K562 (cell line): Measurements from ENCODE around the gene ZFP92. TPM values are rescaled to one million over a fixed set of nuclear protein-coding genes. Genes with fewer than 3 reads are reported as not detected.

ENCODE experiments used
- ATAC-seq: fragments of 200-7000 bp; cut with Tn5 transposase; 3 replicates; pipeline ENCODE4 v1.9.1; 2020; ENCODE audit warnings: moderate library complexity
- BruUV-seq: library from RNA; stranded (reverse); fragments of 400-500 nt; replicated peaks from 2 replicates; lab custom pipeline; 2021; lab: Mats Ljungman, UMichigan
- CTCF ChIA-PET: fragments of 300-600 bp; formaldehyde crosslinking; extraction: SDS; loops from one replicate; lab custom pipeline; 2021; ENCODE audit warnings: low intra/inter-chr PET ratio; lab: Yijun Ruan, JAX
- POLR2A ChIA-PET: fragments of 300-600, 350-650 bp; sonication (Branson Sonifier 250); formaldehyde crosslinking; extraction: SDS; loops from one replicate; lab custom pipeline; 2021; ENCODE audit warnings: antibody characterized with exemption, inconsistent platforms; lab: Yijun Ruan, JAX
- DNase-seq, 4 experiments: peaks; one replicate each; pipeline versions ENCODE4 v3.0.0 to v3.0.0-alpha.2; 2011 to 2018; ENCODE audit warnings: low spot score in 3 of 4, mixed read lengths in 3 of 4; ENCODE audit errors: extremely low read depth in 1 of 4
- FAIRE-seq: peaks from 2 replicates; lab custom pipeline; 2011; peaks lifted over from hg19 to GRCh38; lab: Jason Lieb, UNC
- H2AFZ ChIP-seq: 2 replicates; pipeline ENCODE4 v1.6.0; 2011; ENCODE audit warnings: low read depth, low read length, control low read depth, inconsistent platforms
- H3K27ac ChIP-seq: fragments of 200-600 bp; 3 replicates; pipeline ENCODE4 v1.8.0; 2011; ENCODE audit warnings: low read depth, mild to moderate bottlenecking, control low read depth, inconsistent platforms, low read length, moderate library complexity, mixed read lengths; ENCODE audit errors: extremely low read depth
- H3K27me3 ChIP-seq, 2 experiments: fragments of 300-600 bp in 1 of 2; 2 replicates in 1 of 2; 3 replicates in 1 of 2; pipeline versions ENCODE4 v1.6.0 to v1.8.0; 2011; ENCODE audit warnings: inconsistent platforms in 2 of 2, low read length in 2 of 2, mild to moderate bottlenecking in 1 of 2, mixed read lengths in 1 of 2, moderate library complexity in 1 of 2; ENCODE audit not compliant: control insufficient read depth in 2 of 2, insufficient read depth in 2 of 2
- H3K36me3 ChIP-seq: fragments of 300-600 bp; 3 replicates; pipeline ENCODE4 v1.8.0; 2011; ENCODE audit warnings: mild to moderate bottlenecking, low read length, inconsistent platforms; ENCODE audit not compliant: control insufficient read depth, insufficient read depth
- H3K4me1 ChIP-seq, 2 experiments: fragments of 200-600 bp in 1 of 2; replicated peaks in 1 of 2; 2 replicates in 1 of 2; 3 replicates in 1 of 2; pipeline versions ENCODE4 v1.5.1 to v1.8.0; 2011; ENCODE audit warnings: inconsistent platforms in 2 of 2, low read length in 2 of 2, mild to moderate bottlenecking in 1 of 2, mixed read lengths in 1 of 2, moderate library complexity in 1 of 2; ENCODE audit not compliant: control insufficient read depth in 2 of 2, insufficient read depth in 2 of 2
- H3K4me2 ChIP-seq: 2 replicates; pipeline ENCODE4 v1.6.1; 2011; ENCODE audit warnings: low read length, control low read depth, inconsistent platforms, mixed read lengths; ENCODE audit not compliant: insufficient read depth
- H3K4me3 ChIP-seq: fragments of 200-600 bp; sonication (generic), shearing (Covaris generic); 2 replicates; pipeline ENCODE4 v1.5.1; 2016; ENCODE audit warnings: control low read depth, inconsistent platforms
- H3K79me2 ChIP-seq: fragments of 200-600 bp; 3 replicates; pipeline ENCODE4 v1.8.0; 2011; ENCODE audit warnings: low read length, inconsistent platforms; ENCODE audit not compliant: control insufficient read depth, insufficient read depth
- H3K9ac ChIP-seq, 2 experiments: 2 replicates each; pipeline versions ENCODE4 v1.6.0 to v1.6.1; 2011; ENCODE audit warnings: low read depth in 2 of 2, low read length in 2 of 2, control low read depth in 1 of 2, inconsistent platforms in 1 of 2, mild to moderate bottlenecking in 1 of 2, mixed read lengths in 1 of 2; ENCODE audit not compliant: insufficient read depth in 1 of 2
- H3K9me1 ChIP-seq: one replicate; pipeline ENCODE4 v1.6.0; 2011; ENCODE audit warnings: inconsistent platforms, mild to moderate bottlenecking, low read length, moderate library complexity; ENCODE audit not compliant: control insufficient read depth, insufficient read depth
- H3K9me3 ChIP-seq: replicated peaks from 2 replicates; pipeline ENCODE4 v1.5.1; 2011; ENCODE audit warnings: low read depth, low read length, inconsistent platforms; ENCODE audit not compliant: control insufficient read depth, insufficient read depth
- H4K20me1 ChIP-seq: replicated peaks from 2 replicates; pipeline ENCODE4 v1.6.1; 2011; ENCODE audit warnings: low read length, inconsistent platforms, mixed read lengths; ENCODE audit not compliant: control insufficient read depth, insufficient read depth
- ARID4B ChIP-seq: sonication (generic); formaldehyde crosslinking; IDR thresholded peaks from 2 replicates; pipeline ENCODE4 v1.8.0; 2022; ENCODE audit warnings: mild to moderate bottlenecking, missing genetic modification reagents
- CBX1 ChIP-seq: sonication (generic); IDR thresholded peaks from 2 replicates; pipeline ENCODE4 v1.6.1; 2016; ENCODE audit warnings: antibody characterized with exemption, low read depth, mild to moderate bottlenecking
- CHD2 ChIP-seq: IDR thresholded peaks from 2 replicates; pipeline ENCODE4 v1.6.1; 2011; ENCODE audit warnings: low read depth, low read length
- CREBBP ChIP-seq: IDR thresholded peaks from one replicate; pipeline ENCODE4 v1.6.1; 2012; ENCODE audit warnings: low read depth, mild to moderate bottlenecking, control low read depth, inconsistent platforms, low read length
- EWSR1 ChIP-seq: fragments of 450-650 bp; IDR thresholded peaks from 2 replicates; pipeline ENCODE4 v1.6.1; 2018; ENCODE audit warnings: borderline replicate concordance, mild to moderate bottlenecking, low read depth, moderate library complexity; ENCODE audit not compliant: partially characterized antibody
- RBM14 ChIP-seq: fragments of 200-400 bp; formaldehyde crosslinking; IDR thresholded peaks from 2 replicates; pipeline ENCODE4 v1.6.1; 2018; ENCODE audit warnings: low read depth, mild to moderate bottlenecking, low read length, moderate library complexity, borderline replicate concordance; ENCODE audit not compliant: insufficient read depth
- ZKSCAN1 ChIP-seq: fragments of 150-350 bp; IDR thresholded peaks from 2 replicates; pipeline ENCODE4 v1.6.1; 2016; ENCODE audit warnings: low read depth, low read length
- WGBS: fragments of 100-300 bp; shearing (Covaris generic); methylation state at CpG from one replicate; pipeline ENCODE4 v1.1.6; 2016; ENCODE audit warnings: low coverage, mixed read lengths; ENCODE audit not compliant: insufficient coverage; ENCODE audit errors: missing lambda C conversion rate; 5-methylcytosine and 5-hydroxymethylcytosine counted together
- in situ Hi-C: fragments of 300-500 bp; cut with MboI; formaldehyde crosslinking; loops from 4 replicates; pipeline ENCODE4 v1.15.0; 2018; ENCODE audit warnings: inconsistent platforms, mixed read lengths
- intact Hi-C: fragments of 100-400 bp; cut with micrococcal nuclease; formaldehyde crosslinking; loops from 2 replicates; pipeline ENCODE4 v1.14.2; 2022
- polyA plus RNA-seq, 8 experiments: library from polyadenylated mRNA; depleted of rRNA in 4 of 8; stranded (reverse) in 5 of 8; unstranded in 3 of 8; fragments of >200 nt; fragmentation: Nextera tagmentation in 2 of 8; fragmentation: Illumina TruSeq in 1 of 8; extraction: Ambion mirVana in 2 of 8; extraction: Trizol in 1 of 8; gene quantifications; 2 replicates each; pipeline versions ENCODE4 v1.2.1 to v1.2.3, GENCODE V29; 2011 to 2014; ENCODE audit warnings: inconsistent platforms in 1 of 8, missing spikeins in 1 of 8
- total RNA-seq, 7 experiments: library from RNA; depleted of rRNA in 6 of 7; stranded (reverse); fragments of >200 nt in 6 of 7; fragmentation: Illumina TruSeq in 2 of 7; extraction: Trizol in 2 of 7; gene quantifications; 2 replicates each; pipeline versions ENCODE4 v1.2.1 to v1.2.3, GENCODE V29; 2011 to 2021; ENCODE audit warnings: low replicate concordance in 1 of 7
- TF ChIP-seq, protein P1 (sequence below): fragments of 450-650 bp; IDR thresholded peaks from 2 replicates; pipeline ENCODE4 v1.6.1; 2016; ENCODE audit warnings: low read depth

Gene ZFP92
- total and polyA plus RNA-seq, 9 of the 15 experiments (the other 6 are each of a cell fraction or from before 2014, with no cell fraction given) = 0.32 to 3.3 (median 1.8) TPM

DNA sequence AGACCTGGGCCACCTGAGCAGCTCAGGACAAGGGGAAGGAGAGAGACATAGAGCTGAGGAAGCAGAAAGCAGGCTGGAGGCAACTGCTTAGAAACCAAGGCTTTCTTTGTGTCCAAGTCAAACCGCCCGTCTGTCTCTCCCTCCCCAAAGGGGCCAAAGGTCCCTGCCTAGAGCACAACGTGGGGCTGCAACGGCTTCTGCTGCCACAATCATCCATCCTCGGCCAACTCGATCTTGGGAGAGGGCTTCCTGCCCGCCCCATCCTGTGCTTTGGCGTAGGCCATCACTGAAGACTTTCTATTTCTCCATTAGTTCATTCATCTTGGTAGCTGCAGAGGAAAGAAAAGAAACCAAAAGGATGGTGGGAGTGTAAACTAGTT, 36.3 kb downstream of the ZFP92 start:
- no peak overlapping the region for H2AFZ ChIP-seq
- H3K4me2 ChIP-seq = no peak overlapping the region
- H3K36me3 ChIP-seq = peaks cover 25% of the 10 kb centered on the region; the same call in 2 of the 3 replicates
- no peak overlapping the region for H3K4me3 ChIP-seq
- no peak overlapping the region for H3K27ac ChIP-seq
- no peaks in the 10 kb centered on the region for H3K27me3 ChIP-seq
- in situ Hi-C loops (no loop called here), intact Hi-C loops (no loop called here)
- H4K20me1 ChIP-seq = no peaks in the 10 kb centered on the region
- H3K79me2 ChIP-seq = no peaks in the 10 kb centered on the region
- peaks cover 0 to 41% of the 10 kb centered on the region in 2 experiments; a peak in 2 of 5 replicates for H3K4me1 ChIP-seq
- no peak for DNase-seq
- H3K9ac ChIP-seq = no peak overlapping the region
- 70% methylated on average over 4 of the region's 8 CpGs for WGBS
- no peak for ATAC-seq
- H3K9me3 ChIP-seq = no peaks in the 10 kb centered on the region
- POLR2A ChIA-PET = interaction anchor here (0.7 to 0.9 kb wide), 2 partner anchors 19 to 31 kb away, joined by 3 to 4 read pairs; no protein-coding TSS in a partner anchor
- CTCF ChIA-PET = no interaction called here
- FAIRE-seq = no peak
- BruUV-seq = no TSS peak
- no peaks in the 10 kb centered on the region for H3K9me1 ChIP-seq
- TF ChIP-seq CBX1 = no peak
- TF ChIP-seq, protein P1, sequence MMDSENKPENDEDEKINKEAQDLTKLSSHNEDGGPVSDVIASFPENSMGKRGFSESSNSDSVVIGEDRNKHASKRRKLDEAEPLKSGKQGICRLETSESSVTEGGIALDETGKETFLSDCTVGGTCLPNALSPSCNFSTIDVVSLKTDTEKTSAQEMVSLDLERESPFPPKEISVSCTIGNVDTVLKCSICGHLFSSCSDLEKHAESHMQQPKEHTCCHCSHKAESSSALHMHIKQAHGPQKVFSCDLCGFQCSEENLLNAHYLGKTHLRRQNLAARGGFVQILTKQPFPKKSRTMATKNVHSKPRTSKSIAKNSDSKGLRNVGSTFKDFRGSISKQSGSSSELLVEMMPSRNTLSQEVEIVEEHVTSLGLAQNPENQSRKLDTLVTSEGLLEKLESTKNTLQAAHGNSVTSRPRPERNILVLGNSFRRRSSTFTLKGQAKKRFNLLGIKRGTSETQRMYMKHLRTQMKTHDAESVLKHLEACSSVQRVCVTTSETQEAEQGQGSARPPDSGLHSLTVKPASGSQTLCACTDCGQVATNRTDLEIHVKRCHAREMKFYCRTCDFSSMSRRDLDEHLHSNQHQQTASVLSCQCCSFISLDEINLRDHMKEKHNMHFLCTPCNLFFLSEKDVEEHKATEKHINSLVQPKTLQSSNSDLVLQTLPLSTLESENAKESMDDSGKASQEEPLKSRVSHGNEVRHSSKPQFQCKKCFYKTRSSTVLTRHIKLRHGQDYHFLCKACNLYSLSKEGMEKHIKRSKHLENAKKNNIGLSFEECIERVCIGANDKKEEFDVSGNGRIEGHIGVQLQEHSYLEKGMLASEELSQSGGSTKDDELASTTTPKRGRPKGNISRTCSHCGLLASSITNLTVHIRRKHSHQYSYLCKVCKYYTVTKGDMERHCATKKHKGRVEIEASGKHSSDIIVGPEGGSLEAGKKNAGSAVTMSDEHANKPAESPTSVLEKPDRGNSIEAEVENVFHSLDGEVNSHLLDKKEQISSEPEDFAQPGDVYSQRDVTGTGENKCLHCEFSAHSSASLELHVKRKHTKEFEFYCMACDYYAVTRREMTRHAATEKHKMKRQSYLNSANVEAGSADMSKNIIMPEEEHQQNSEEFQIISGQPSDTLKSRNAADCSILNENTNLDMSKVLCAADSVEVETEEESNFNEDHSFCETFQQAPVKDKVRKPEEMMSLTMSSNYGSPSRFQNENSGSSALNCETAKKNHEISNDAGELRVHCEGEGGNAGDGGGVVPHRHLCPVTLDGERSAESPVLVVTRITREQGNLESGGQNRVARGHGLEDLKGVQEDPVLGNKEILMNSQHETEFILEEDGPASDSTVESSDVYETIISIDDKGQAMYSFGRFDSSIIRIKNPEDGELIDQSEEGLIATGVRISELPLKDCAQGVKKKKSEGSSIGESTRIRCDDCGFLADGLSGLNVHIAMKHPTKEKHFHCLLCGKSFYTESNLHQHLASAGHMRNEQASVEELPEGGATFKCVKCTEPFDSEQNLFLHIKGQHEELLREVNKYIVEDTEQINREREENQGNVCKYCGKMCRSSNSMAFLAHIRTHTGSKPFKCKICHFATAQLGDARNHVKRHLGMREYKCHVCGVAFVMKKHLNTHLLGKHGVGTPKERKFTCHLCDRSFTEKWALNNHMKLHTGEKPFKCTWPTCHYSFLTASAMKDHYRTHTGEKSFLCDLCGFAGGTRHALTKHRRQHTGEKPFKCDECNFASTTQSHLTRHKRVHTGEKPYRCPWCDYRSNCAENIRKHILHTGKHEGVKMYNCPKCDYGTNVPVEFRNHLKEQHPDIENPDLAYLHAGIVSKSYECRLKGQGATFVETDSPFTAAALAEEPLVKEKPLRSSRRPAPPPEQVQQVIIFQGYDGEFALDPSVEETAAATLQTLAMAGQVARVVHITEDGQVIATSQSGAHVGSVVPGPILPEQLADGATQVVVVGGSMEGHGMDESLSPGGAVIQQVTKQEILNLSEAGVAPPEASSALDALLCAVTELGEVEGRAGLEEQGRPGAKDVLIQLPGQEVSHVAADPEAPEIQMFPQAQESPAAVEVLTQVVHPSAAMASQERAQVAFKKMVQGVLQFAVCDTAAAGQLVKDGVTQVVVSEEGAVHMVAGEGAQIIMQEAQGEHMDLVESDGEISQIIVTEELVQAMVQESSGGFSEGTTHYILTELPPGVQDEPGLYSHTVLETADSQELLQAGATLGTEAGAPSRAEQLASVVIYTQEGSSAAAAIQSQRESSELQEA = no peak
- no peak for TF ChIP-seq RBM14
- TF ChIP-seq ARID4B (CRISPR knock-in tag) = no peak
- TF ChIP-seq CREBBP = no peak
- TF ChIP-seq CHD2 = no peak
- no peak for TF ChIP-seq ZKSCAN1
- TF ChIP-seq EWSR1 = no peak
